ENCODE results near the gene FAM114A1. TPM values are rescaled to one million over a fixed set of nuclear protein-coding genes. Genes with fewer than 3 reads are reported as not detected.

Gene FAM114A1
- 10 to 100 TPM; 76.3 to 88.3 TPM for total RNA-seq

DNA sequence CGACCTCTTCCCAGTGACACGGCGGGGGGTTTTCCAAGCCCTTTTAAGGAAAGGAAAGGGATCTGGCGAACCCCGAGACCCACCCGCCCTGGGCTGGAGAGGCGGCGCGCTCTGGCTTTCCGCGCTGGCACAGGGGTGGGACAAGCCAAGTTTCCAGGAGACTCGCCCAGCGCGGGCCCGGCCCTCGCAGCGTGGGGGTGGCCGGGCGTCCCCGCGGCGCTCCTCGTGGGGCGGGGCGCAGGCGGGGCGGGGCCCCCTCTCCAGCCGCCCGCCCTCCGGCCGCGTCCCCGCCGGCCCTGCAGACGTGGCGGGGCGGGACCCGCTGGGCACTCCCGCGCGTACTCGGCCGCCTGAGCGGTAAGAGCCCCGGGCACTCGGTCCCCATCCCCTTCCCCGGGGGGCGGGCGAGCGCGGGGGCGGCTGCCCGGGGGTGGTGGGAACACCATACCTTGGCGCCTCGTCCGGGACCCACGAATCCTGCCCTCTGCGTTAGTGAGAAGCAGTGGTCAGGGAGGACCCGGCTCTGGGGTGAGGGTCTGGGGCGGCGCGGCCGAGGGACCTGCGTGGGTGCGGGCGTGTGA is at the start of gene FAM114A1:
Gene FAM114A1, plus strand, starts transcription at position 329 of the 581 bp plus-strand sequence. CDS start 10,273 bp downstream, outside the sequence.
- H3K9me3 ChIP-seq, result no peaks in the 10 kb centered on the region
- peak within 1 kb of the TSS; percentile 96 for H3K9ac ChIP-seq (ENCODE audit: low read depth in 2 of 2, low read length in 2 of 2)
- intact Hi-C loops (cut with DNase I), result no loop called here
- peak; percentile 89 for DNase-seq
- peak within 1 kb of the TSS; percentile 73 for H3K4me3 ChIP-seq
- no peaks in the 10 kb centered on the region for H3K4me1 ChIP-seq
- TF ChIP-seq, protein P1, sequence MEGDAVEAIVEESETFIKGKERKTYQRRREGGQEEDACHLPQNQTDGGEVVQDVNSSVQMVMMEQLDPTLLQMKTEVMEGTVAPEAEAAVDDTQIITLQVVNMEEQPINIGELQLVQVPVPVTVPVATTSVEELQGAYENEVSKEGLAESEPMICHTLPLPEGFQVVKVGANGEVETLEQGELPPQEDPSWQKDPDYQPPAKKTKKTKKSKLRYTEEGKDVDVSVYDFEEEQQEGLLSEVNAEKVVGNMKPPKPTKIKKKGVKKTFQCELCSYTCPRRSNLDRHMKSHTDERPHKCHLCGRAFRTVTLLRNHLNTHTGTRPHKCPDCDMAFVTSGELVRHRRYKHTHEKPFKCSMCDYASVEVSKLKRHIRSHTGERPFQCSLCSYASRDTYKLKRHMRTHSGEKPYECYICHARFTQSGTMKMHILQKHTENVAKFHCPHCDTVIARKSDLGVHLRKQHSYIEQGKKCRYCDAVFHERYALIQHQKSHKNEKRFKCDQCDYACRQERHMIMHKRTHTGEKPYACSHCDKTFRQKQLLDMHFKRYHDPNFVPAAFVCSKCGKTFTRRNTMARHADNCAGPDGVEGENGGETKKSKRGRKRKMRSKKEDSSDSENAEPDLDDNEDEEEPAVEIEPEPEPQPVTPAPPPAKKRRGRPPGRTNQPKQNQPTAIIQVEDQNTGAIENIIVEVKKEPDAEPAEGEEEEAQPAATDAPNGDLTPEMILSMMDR (IDR thresholded peaks at IDR 0.05), result no peak
- H3K27me3 ChIP-seq, result no peaks in the 10 kb centered on the region
- H3K36me3 ChIP-seq, result no peaks in the 10 kb centered on the region
- H3K27ac ChIP-seq, result peak within 1 kb of the TSS; percentile 91

DNA sequence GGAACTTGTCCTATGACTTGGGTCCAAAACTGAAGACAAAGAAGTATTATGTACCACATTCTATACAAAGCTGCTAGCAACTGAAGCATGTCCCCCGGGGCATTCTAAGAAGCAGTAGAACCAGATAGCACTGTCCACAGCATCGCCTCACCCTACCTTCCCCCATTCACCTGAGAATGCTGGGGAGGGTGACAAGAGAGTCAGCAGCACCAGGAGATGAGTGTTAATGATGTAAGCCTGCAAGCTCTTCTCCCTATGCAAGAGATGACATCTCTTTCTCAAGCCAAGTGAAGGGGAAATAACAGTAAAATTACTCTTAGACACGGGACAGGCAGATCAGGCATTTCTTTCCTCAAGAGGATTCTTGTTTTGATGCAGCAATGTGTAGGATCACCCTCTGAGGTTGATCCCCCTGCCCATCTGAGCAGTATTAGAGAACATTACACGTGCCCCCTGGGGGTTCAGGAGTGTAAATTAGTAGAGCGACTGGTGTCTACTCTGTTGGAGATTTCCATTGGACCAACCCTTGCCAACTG is 49.1 kb upstream of the FAM114A1 start:
- Histone ChIP-seq H3K4me1 (no peaks in the 10 kb centered on the region), H3K27me3 (no peaks in the 10 kb centered on the region), H3K9me3 (no peaks in the 10 kb centered on the region), H3K9ac (ENCODE audit: low read depth in 2 of 2, low read length in 2 of 2) (no peak overlapping the region), H3K4me3 (no peak overlapping the region), H3K36me3 (no peaks in the 10 kb centered on the region), H3K27ac (no peak overlapping the region)
- intact Hi-C loops (cut with DNase I), result no loop called here
- DNase-seq, result no peak
- TF ChIP-seq, protein P1 (IDR thresholded peaks at IDR 0.05), result no peak

DNA sequence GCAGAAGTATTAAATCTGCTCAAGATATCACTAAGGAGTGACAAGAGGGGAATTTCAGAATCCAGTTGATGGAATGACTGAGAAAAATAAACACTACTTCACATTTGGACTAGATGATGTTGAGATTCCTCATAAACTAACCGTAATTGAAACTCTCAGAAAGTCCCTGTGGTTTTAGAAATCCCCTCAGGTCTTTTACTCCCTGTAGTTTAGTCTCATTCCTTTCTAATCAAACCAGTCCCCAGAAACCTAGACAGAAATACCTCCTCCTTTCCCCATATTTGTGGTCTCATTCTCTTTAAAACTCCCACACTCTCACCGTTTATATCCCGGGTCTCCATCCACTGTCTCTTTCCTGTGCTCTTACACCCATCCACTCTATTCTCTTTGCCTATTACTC is 48.0 kb upstream of the FAM114A1 start:
- Histone ChIP-seq H3K27ac (no peak overlapping the region), H3K9ac (ENCODE audit: low read depth in 2 of 2, low read length in 2 of 2) (no peak overlapping the region), H3K9me3 (no peaks in the 10 kb centered on the region), H3K4me1 (no peaks in the 10 kb centered on the region), H3K27me3 (no peaks in the 10 kb centered on the region), H3K36me3 (no peaks in the 10 kb centered on the region), H3K4me3 (no peak overlapping the region)
- intact Hi-C loops (cut with DNase I), result no loop called here
- no peak for DNase-seq
- TF ChIP-seq, protein P1 (IDR thresholded peaks at IDR 0.05), result no peak

DNA sequence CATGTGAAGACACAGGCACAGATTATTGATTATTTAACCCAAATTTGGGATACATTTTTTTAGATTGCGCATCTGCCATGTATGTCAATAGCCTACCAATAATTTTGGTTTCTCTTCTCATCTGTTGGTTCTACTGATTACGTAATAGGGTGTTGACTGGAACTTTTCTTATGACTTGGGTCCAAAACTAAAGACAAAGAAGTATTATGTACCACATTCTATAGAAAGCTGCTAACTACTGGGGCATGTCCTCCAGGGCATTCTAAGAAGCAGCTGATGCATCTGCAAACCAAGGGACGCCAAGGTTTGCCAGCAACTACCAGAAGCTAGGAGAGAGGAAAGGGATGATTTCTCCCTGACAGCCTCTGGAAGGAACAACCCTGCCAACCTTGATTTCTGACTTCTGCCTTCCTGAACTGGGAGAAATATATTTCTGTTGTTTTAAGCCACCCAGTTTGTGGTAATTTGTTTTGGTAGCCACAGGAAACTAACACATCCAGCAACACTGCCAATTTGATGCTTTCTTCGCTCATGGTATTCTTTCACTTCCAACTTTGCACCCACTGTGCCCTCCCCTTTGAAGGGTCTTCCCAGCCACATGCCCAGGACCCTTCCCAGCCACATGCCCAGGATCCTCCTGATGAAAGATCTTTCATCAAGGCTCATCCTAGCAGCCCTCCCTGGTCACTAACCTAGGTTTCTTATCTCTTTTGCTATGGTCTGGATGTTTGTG is 47.1 kb upstream of the FAM114A1 start:
- intact Hi-C loops (cut with DNase I), result no loop called here
- Histone ChIP-seq H3K27me3 (no peaks in the 10 kb centered on the region), H3K4me3 (no peak overlapping the region), H3K9me3 (no peaks in the 10 kb centered on the region), H3K27ac (no peak overlapping the region), H3K9ac (ENCODE audit: low read depth in 2 of 2, low read length in 2 of 2) (no peak overlapping the region), H3K36me3 (no peaks in the 10 kb centered on the region), H3K4me1 (no peaks in the 10 kb centered on the region)
- DNase-seq, result no peak
- TF ChIP-seq, protein P1 (IDR thresholded peaks at IDR 0.05), result no peak

DNA sequence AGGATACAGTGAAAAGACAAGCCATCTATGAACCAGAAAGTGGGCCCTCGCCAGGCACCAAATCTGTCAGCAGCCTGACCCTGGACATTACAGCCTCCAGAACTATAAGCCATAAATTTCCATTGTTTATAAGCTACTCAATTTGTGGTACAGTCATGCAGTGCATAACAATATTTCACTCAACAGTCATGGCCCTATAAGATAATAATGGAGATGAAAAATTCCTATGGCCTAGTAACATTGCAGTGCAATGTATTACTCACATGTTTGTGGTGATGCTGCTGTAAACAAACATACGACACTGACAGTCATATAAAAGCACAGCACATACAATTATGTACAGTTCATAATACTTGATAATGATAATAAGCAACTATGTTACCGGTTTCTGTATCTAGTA is 45.9 kb upstream of the FAM114A1 start:
- Histone ChIP-seq H3K9me3 (no peaks in the 10 kb centered on the region), H3K9ac (ENCODE audit: low read depth in 2 of 2, low read length in 2 of 2) (no peak overlapping the region), H3K36me3 (no peaks in the 10 kb centered on the region), H3K4me3 (no peak overlapping the region), H3K27ac (no peak overlapping the region), H3K27me3 (no peaks in the 10 kb centered on the region), H3K4me1 (no peaks in the 10 kb centered on the region)
- DNase-seq, result no peak
- intact Hi-C loops (cut with DNase I), result no loop called here
- TF ChIP-seq, protein P1 (IDR thresholded peaks at IDR 0.05), result no peak

All from colonic mucosa (tissue), 4 donors.